ENCODE measurements around the gene TMEM198. TPM values are rescaled to one million over a fixed set of nuclear protein-coding genes. Genes with fewer than 3 reads are reported as not detected.
A peak's percentile ranks its signal among the peaks of the same experiment; 100 is the strongest.

TMEM198 gene
- total RNA-seq, 1 donor from 2014 or later: 2.5 TPM

DNA sequence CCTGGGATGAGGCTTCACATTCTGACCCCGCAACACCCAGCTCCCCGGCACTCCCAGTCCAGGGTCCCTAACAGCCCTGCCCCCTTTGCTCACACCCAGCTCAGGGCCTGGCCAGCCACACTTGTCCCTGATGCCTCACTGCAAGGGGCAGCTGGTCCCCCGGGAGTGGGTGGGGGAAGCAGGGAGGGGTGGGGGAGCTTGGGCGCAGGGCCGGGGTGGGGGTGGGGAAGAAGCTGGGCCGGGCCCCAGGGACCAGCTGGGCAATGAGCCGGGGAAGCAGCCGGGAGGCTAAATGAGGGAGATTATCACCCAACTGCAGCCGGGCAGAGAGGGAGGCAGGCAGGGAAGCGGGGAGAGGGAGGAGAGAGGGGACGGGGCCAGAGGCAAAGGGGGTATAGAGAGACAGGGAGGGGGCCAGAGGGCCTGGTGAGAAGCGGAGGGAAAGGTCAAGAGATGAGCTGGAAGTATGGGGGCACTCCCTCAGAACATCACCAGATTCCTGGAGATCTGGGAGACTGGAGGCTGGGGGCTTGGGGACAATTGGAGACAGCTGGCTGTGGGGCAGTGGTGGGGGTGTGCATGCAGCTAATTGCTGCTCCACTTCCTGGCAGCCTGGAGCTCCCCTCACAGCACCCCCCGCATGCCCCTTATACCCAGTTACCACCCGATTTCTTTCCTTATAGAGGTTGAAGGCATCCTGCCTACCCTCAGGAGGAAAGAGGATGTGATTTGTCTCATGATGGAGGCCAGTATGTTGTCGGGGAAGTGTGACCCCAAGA, 32.1 kb upstream of the TMEM198 start:
- peaks cover 76% of the 10 kb centered on the region for H3K27me3 ChIP-seq (ENCODE audit: low read depth)
- H3K27ac ChIP-seq (replicated peaks): no peak overlapping the region
- H3K36me3 ChIP-seq: peaks cover under 1% of the 10 kb centered on the region
- intact Hi-C loops (cut with micrococcal nuclease): no loop called here
- no peak for DNase-seq
- H3K4me3 ChIP-seq: no peak overlapping the region
- H3K4me1 ChIP-seq: peaks cover 51% of the 10 kb centered on the region
- H3K9me3 ChIP-seq (replicated peaks): no peaks in the 10 kb centered on the region
- TF ChIP-seq, protein P1, sequence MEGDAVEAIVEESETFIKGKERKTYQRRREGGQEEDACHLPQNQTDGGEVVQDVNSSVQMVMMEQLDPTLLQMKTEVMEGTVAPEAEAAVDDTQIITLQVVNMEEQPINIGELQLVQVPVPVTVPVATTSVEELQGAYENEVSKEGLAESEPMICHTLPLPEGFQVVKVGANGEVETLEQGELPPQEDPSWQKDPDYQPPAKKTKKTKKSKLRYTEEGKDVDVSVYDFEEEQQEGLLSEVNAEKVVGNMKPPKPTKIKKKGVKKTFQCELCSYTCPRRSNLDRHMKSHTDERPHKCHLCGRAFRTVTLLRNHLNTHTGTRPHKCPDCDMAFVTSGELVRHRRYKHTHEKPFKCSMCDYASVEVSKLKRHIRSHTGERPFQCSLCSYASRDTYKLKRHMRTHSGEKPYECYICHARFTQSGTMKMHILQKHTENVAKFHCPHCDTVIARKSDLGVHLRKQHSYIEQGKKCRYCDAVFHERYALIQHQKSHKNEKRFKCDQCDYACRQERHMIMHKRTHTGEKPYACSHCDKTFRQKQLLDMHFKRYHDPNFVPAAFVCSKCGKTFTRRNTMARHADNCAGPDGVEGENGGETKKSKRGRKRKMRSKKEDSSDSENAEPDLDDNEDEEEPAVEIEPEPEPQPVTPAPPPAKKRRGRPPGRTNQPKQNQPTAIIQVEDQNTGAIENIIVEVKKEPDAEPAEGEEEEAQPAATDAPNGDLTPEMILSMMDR (IDR thresholded peaks at IDR 0.05; ENCODE audit: borderline replicate concordance): no peak

DNA sequence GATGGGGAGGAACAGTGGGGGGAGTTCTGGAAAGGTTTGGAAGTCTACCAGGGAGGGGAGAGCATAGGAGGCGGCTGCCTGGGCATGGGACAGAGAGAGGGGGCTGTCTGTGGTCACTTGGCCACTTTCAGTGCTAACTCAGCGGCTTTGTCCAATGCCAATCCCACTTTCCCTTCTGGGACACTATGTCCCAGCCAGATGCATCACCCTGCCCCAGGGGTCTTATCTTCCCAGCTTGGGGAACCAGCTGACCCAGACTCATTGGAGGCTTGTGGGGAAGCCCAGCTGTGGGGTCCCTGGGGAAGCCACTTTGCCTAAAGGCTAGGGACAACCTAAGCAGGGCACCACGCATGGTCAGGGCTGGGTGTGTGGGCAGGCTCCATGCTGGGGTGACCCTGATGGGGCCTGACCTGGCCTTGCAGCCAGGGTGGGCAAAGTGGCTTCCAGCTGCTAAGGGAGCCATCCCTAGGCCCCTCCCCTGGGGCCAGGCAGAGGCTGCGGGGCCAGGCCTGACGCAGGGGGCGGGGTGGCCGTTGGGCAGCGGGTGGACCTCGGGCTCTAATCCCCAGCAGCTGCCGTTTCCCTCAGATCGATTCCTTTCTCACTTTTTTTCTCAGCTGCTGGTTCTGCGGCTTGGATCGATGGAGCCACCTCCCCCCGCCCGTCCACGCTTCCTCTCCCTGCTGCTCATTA, 31.2 kb upstream of the TMEM198 start:
- H3K4me1 ChIP-seq: peaks cover 42% of the 10 kb centered on the region
- TF ChIP-seq, protein P1 (IDR thresholded peaks at IDR 0.05; ENCODE audit: borderline replicate concordance): no peak
- no peak overlapping the region for H3K4me3 ChIP-seq
- H3K36me3 ChIP-seq: no peaks in the 10 kb centered on the region
- intact Hi-C loops (cut with micrococcal nuclease): no loop called here
- H3K27me3 ChIP-seq (ENCODE audit: low read depth): peaks cover 85% of the 10 kb centered on the region
- no peak for DNase-seq
- H3K27ac ChIP-seq (replicated peaks): no peak overlapping the region
- no peaks in the 10 kb centered on the region for H3K9me3 ChIP-seq (replicated peaks)

DNA sequence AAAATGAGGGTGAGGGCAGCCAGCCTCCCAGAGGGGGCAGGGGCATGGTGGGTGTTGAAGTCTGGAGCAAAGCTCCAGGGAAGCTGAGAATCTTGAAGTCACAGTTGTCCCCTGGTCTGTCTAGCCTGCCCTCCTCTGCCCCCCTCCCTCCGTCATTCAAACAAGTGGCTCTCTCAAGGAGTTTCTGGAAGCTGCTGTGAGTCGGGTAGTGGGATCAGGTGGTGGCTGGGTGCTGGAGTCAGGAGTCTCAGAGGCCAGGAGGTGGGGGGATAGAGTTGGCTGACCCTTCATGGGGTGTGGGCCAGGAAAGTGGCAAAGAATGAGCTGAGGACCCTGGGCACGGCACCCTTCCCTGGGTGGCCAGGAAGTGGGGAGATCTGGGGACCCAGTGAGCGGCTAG, 30.0 kb upstream of the TMEM198 start:
- H3K4me1 ChIP-seq: peaks cover 31% of the 10 kb centered on the region
- intact Hi-C loops (cut with micrococcal nuclease): no loop called here

GRCh38 chr2:219514196-219514761, 29.5 kb upstream of the TMEM198 start, which contains the start of gene ASIC4:
Gene ASIC4, plus strand, starts transcription at chr2:219514482. Its CDS starts 243 bp downstream, at chr2:219514725.
- H3K4me3 ChIP-seq: peak within 1 kb of the TSS; percentile 43
- H3K27ac ChIP-seq (replicated peaks): no peak within 1 kb of the TSS
- H3K27me3 ChIP-seq (ENCODE audit: low read depth): peaks cover 96% of the 10 kb centered on the region
- peaks cover 26% of the 10 kb centered on the region for H3K4me1 ChIP-seq
- H3K36me3 ChIP-seq: no peaks in the 10 kb centered on the region
- intact Hi-C loops (cut with micrococcal nuclease): no loop called here
- TF ChIP-seq, protein P1 (IDR thresholded peaks at IDR 0.05; ENCODE audit: borderline replicate concordance): no peak
- no peak for DNase-seq
- H3K9me3 ChIP-seq (replicated peaks): no peaks in the 10 kb centered on the region

More for the DNA sequence above, 30.0 kb upstream of the TMEM198 start:
- Histone ChIP-seq H3K27me3 (ENCODE audit: low read depth) (peaks cover 96% of the 10 kb centered on the region), H3K36me3 (no peaks in the 10 kb centered on the region), H3K4me3 (peak overlapping the region; percentile 43), H3K9me3 (replicated peaks) (no peaks in the 10 kb centered on the region), H3K27ac (replicated peaks) (no peak overlapping the region)
- TF ChIP-seq, protein P1 (IDR thresholded peaks at IDR 0.05; ENCODE audit: borderline replicate concordance): no peak
- no peak for DNase-seq

- H3K27me3 ChIP-seq (ENCODE audit: low read depth): peaks cover 96% of the 10 kb centered on the region
- H3K4me1 ChIP-seq: peaks cover 20% of the 10 kb centered on the region
- no peak overlapping the region for H3K27ac ChIP-seq (replicated peaks)
- intact Hi-C loops (cut with micrococcal nuclease): no loop called here
- TF ChIP-seq, protein P1 (IDR thresholded peaks at IDR 0.05; ENCODE audit: borderline replicate concordance): no peak
- no peaks in the 10 kb centered on the region for H3K9me3 ChIP-seq (replicated peaks)
- H3K4me3 ChIP-seq: no peak overlapping the region
- H3K36me3 ChIP-seq: no peaks in the 10 kb centered on the region
- no peak for DNase-seq
Measured at GRCh38 chr2:219514836-219515235, 29.0 kb upstream of the TMEM198 start.
